IMR-90 (cell line): ENCODE data around the gene MALT1. TPM values are rescaled to one million over a fixed set of nuclear protein-coding genes. Genes with fewer than 3 reads are reported as not detected.

ENCODE experiments used
- ATAC-seq: fragments of 200-7000 bp; cut with Tn5 transposase; 2 replicates; pipeline ENCODE4 v1.9.1; 2020; ENCODE audit warnings: low read depth, mild to moderate bottlenecking, moderate library complexity
- BruUV-seq: library from RNA; stranded (reverse); fragments of 400-500 nt; replicated peaks from 2 replicates; lab custom pipeline; 2021; lab: Mats Ljungman, UMichigan
- CTCF ChIA-PET: fragments of 300-600 bp; formaldehyde crosslinking; extraction: SDS; loops from one replicate; lab custom pipeline; 2021; ENCODE audit warnings: antibody characterized with exemption; lab: Yijun Ruan, JAX
- POLR2A ChIA-PET: fragments of 300-600 bp; sonication (Branson Sonifier 250); formaldehyde crosslinking; loops from one replicate; lab custom pipeline; 2022; ENCODE audit warnings: antibody characterized with exemption; ENCODE audit not compliant: unreplicated experiment; lab: Charles Lee
- DNase-seq: peaks from one replicate; pipeline ENCODE4 v3.0.0; 2013
- H2AFZ ChIP-seq: replicated peaks from 2 replicates; pipeline ENCODE3; 2013; ENCODE audit warnings: low read length, mild to moderate bottlenecking; ENCODE audit not compliant: poor library complexity
- H2AK5ac ChIP-seq: 2 replicates; pipeline ENCODE4 v1.6.1; 2013; ENCODE audit warnings: low read depth, low read length, inconsistent platforms
- H2AK9ac ChIP-seq: replicated peaks from 2 replicates; pipeline ENCODE3; 2013; ENCODE audit warnings: mild to moderate bottlenecking, low read depth, low read length, moderate library complexity; ENCODE audit not compliant: poor library complexity
- H2BK120ac ChIP-seq: 2 replicates; pipeline ENCODE4 v1.6.1; 2013; ENCODE audit warnings: low read depth, low read length, inconsistent platforms
- H2BK15ac ChIP-seq: 3 replicates; pipeline ENCODE4 v1.6.1; 2013; ENCODE audit warnings: low read depth, low read length, inconsistent platforms
- H2BK20ac ChIP-seq: 2 replicates; pipeline ENCODE4 v1.6.1; 2013; ENCODE audit warnings: low read depth, mild to moderate bottlenecking, inconsistent platforms, low read length, moderate library complexity
- H2BK5ac ChIP-seq: 2 replicates; pipeline ENCODE4 v1.6.1; 2013; ENCODE audit warnings: mild to moderate bottlenecking, low read depth, low read length, inconsistent platforms; ENCODE audit not compliant: poor library complexity, severe bottlenecking
- H3K14ac ChIP-seq: replicated peaks from 2 replicates; pipeline ENCODE4 v1.6.1; 2013; ENCODE audit warnings: low read depth, low read length, inconsistent platforms
- H3K18ac ChIP-seq: 2 replicates; pipeline ENCODE4 v1.6.1; 2013; ENCODE audit warnings: low read depth, low read length, control low read depth
- H3K23ac ChIP-seq: 2 replicates; pipeline ENCODE4 v1.6.1; 2013; ENCODE audit warnings: low read depth, low read length, inconsistent platforms
- H3K27ac ChIP-seq: 2 replicates; pipeline ENCODE4 v1.5.1; 2013; ENCODE audit warnings: mild to moderate bottlenecking, control low read depth, low read length; ENCODE audit not compliant: insufficient read depth
- H3K27me3 ChIP-seq: 2 replicates; pipeline ENCODE4 v1.6.1; 2013; ENCODE audit warnings: low read length; ENCODE audit not compliant: control insufficient read depth, insufficient read depth
- H3K36me3 ChIP-seq: 2 replicates; pipeline ENCODE4 v1.6.1; 2013; ENCODE audit warnings: low read length, mixed read lengths; ENCODE audit not compliant: control insufficient read depth, insufficient read depth
- H3K4ac ChIP-seq: 2 replicates; pipeline ENCODE4 v1.6.1; 2013; ENCODE audit warnings: low read depth, low read length, inconsistent platforms
- H3K4me1 ChIP-seq: 2 replicates; pipeline ENCODE4 v1.6.1; 2013; ENCODE audit warnings: low read length, mixed read lengths; ENCODE audit not compliant: control insufficient read depth, insufficient read depth
- H3K4me2 ChIP-seq: 2 replicates; pipeline ENCODE4 v1.6.1; 2013; ENCODE audit warnings: low read depth, mild to moderate bottlenecking, control low read depth, low read length, moderate library complexity
- H3K4me3 ChIP-seq: 2 replicates; pipeline ENCODE4 v1.5.1; 2013; ENCODE audit warnings: low read depth, mild to moderate bottlenecking, control low read depth, low read length, moderate library complexity; ENCODE audit not compliant: insufficient read depth
- H3K56ac ChIP-seq: 2 replicates; pipeline ENCODE4 v1.6.1; 2013; ENCODE audit warnings: low read length, inconsistent platforms; ENCODE audit not compliant: insufficient read depth; ENCODE audit errors: extremely low read depth
- H3K79me1 ChIP-seq, 2 experiments: 2 replicates each; pipeline ENCODE4 v1.6.1; 2013; ENCODE audit warnings: low read length in 2 of 2, inconsistent platforms in 1 of 2, low read depth in 1 of 2
- H3K9ac ChIP-seq: 2 replicates; pipeline ENCODE4 v1.6.1; 2013; ENCODE audit warnings: low read depth, low read length, control low read depth
- H3K9me1 ChIP-seq: 2 replicates; pipeline ENCODE4 v1.6.1; 2013; ENCODE audit warnings: low read length, inconsistent platforms; ENCODE audit not compliant: insufficient read depth
- H3K9me3 ChIP-seq: 2 replicates; pipeline ENCODE4 v1.6.1; 2013; ENCODE audit warnings: low read length; ENCODE audit not compliant: control insufficient read depth, insufficient read depth
- H4K20me1 ChIP-seq: 2 replicates; pipeline ENCODE4 v1.6.1; 2013; ENCODE audit warnings: low read length, inconsistent platforms; ENCODE audit not compliant: insufficient read depth
- H4K5ac ChIP-seq: 2 replicates; pipeline ENCODE4 v1.6.1; 2013; ENCODE audit warnings: mild to moderate bottlenecking, low read depth, low read length, control low read depth
- H4K8ac ChIP-seq, 2 experiments: 2 replicates each; pipeline ENCODE4 v1.6.1; 2013; ENCODE audit warnings: low read depth in 2 of 2, low read length in 2 of 2, control low read depth in 1 of 2, inconsistent platforms in 1 of 2
- H4K91ac ChIP-seq: 2 replicates; pipeline ENCODE4 v1.6.1; 2013; ENCODE audit warnings: low read depth, low read length, inconsistent platforms; ENCODE audit not compliant: insufficient read depth
- CEBPB ChIP-seq: IDR thresholded peaks from 2 replicates; pipeline ENCODE4 v1.6.1; 2012; ENCODE audit warnings: low read depth, low read length, improper control_type of control experiment
- ELK1 ChIP-seq: fragments of 150-350 bp; IDR thresholded peaks from 2 replicates; pipeline ENCODE4 v1.6.1; 2016; ENCODE audit warnings: low read depth, mild to moderate bottlenecking, low read length, moderate library complexity, borderline replicate concordance
- FOS ChIP-seq: fragments of 150-350 bp; IDR thresholded peaks from 2 replicates; pipeline ENCODE4 v1.6.1; 2016; ENCODE audit warnings: low read depth, low read length
- MAZ ChIP-seq: IDR thresholded peaks from 2 replicates; pipeline ENCODE4 v1.6.1; 2012; ENCODE audit warnings: low read depth, mild to moderate bottlenecking, low read length, improper control_type of control experiment, moderate library complexity, borderline replicate concordance
- RCOR1 ChIP-seq: IDR thresholded peaks from 2 replicates; pipeline ENCODE4 v1.6.1; 2012; ENCODE audit warnings: mild to moderate bottlenecking, low read length, improper control_type of control experiment; ENCODE audit not compliant: insufficient replicate concordance
- WGBS, 2 experiments: methylation state at CpG; one replicate each; pipeline versions ENCODE4 v1.1.5 to v1.1.7; 2013; ENCODE audit warnings: missing lambda C conversion rate in 2 of 2; ENCODE audit not compliant: insufficient read length in 1 of 2; ENCODE audit errors: extremely low coverage in 2 of 2; 5-methylcytosine and 5-hydroxymethylcytosine counted together
- dilution Hi-C: fragments of 300-500 bp; cut with HindIII; formaldehyde crosslinking; loops from one replicate; pipeline ENCODE4 v1.14.3; 2018; ENCODE audit warnings: low sequenced_read_pairs; ENCODE audit not compliant: unreplicated experiment
- in situ Hi-C: fragments of 300-500 bp; cut with MboI; formaldehyde crosslinking; loops from 3 replicates; pipeline ENCODE4 v1.14.3; 2019; ENCODE audit warnings: low sequenced_read_pairs, inconsistent platforms, mixed read lengths
- intact Hi-C: fragments of 100-400 bp; cut with micrococcal nuclease; formaldehyde crosslinking; loops from 2 replicates; pipeline ENCODE4 v1.10.0; 2022
- polyA plus RNA-seq, 3 experiments: library from polyadenylated mRNA; depleted of rRNA; stranded (reverse); fragments of >200 nt; gene quantifications; 2 replicates each; pipeline ENCODE4 v1.2.3, GENCODE V29; 2012; ENCODE audit warnings: low replicate concordance in 1 of 3
- total RNA-seq: library from RNA; depleted of rRNA; stranded (reverse); fragments of >200 nt; gene quantifications from 2 replicates; pipeline ENCODE4 v1.2.3, GENCODE V29; 2012

MALT1 gene
- total and polyA plus RNA-seq, 2 of the 4 experiments (the other 2 are of a cell fraction) = 8.3 to 25.3 TPM

- H2BK120ac ChIP-seq = peak overlapping the region; percentile 1; the same call in 1 of the 2 replicates
- H3K27ac ChIP-seq = peak overlapping the region; percentile 4; the same call in 1 of the 2 replicates
- TF ChIP-seq ELK1 (no peak), CEBPB (peak; percentile 100), RCOR1 (no peak), MAZ (no peak), FOS (peak; percentile 46; the same call in 1 of the 2 replicates)
- ChIA-PET POLR2A (no interaction called here), CTCF (no interaction called here)
- BruUV-seq = no TSS peak
- no peak overlapping the region for H3K9ac ChIP-seq
- dilution Hi-C loops (loop anchor here (25.0 kb wide), 1 partner anchor 269 kb away; no protein-coding TSS in a partner anchor), in situ Hi-C loops (no loop called here), intact Hi-C loops (no loop called here)
- peak overlapping the region; percentile 3 for H2AK9ac ChIP-seq
- peak overlapping the region in 1 of 2 experiments; percentile 32; a peak in 2 of 4 replicates for H4K8ac ChIP-seq
- H2BK20ac ChIP-seq = no peak overlapping the region; the same call in 1 of the 2 replicates
- H2BK15ac ChIP-seq = no peak overlapping the region
- H3K9me1 ChIP-seq = peaks cover 13% of the 10 kb centered on the region
- H2AFZ ChIP-seq = peak overlapping the region; percentile 9
- ATAC-seq (peak; percentile 57), DNase-seq (peak; percentile 90)
- peak overlapping the region; percentile 18; the same call in 1 of the 2 replicates for H4K91ac ChIP-seq
- no CpG with 5 or more reads among the region's 1 CpG for WGBS, 2 experiments
- no peaks in the 10 kb centered on the region; a peak in 1 of 4 replicates for H3K79me1 ChIP-seq
- H3K18ac ChIP-seq = no peak overlapping the region
- 0 out of 2 replicates have a peak overlapping the region, but pooled peaks have one; percentile 1 for H3K4ac ChIP-seq
- H3K23ac ChIP-seq = no peak overlapping the region
- no peaks in the 10 kb centered on the region for H3K9me3 ChIP-seq
- H2AK5ac ChIP-seq = 0 out of 2 replicates have a peak overlapping the region, but pooled peaks have one; percentile 14
- peaks cover 16% of the 10 kb centered on the region for H3K4me1 ChIP-seq
- H2BK5ac ChIP-seq = peak overlapping the region; percentile 68
- H3K14ac ChIP-seq = no peak overlapping the region
- H3K27me3 ChIP-seq = no peaks in the 10 kb centered on the region
- H3K36me3 ChIP-seq = no peaks in the 10 kb centered on the region
- H3K4me3 ChIP-seq = no peak overlapping the region
- no peak overlapping the region for H3K4me2 ChIP-seq
- H4K20me1 ChIP-seq = no peaks in the 10 kb centered on the region; the same call in 1 of the 2 replicates
- no peak overlapping the region for H3K56ac ChIP-seq
- no peak overlapping the region for H4K5ac ChIP-seq
Observed at GRCh38 chr18:58793361-58793760, 122.1 kb downstream of the MALT1 start.
